ENCODE results near the gene RTEL1.
A peak's percentile ranks its signal among the peaks of the same experiment; 100 is the strongest.

- TF ChIP-seq, protein P1, sequence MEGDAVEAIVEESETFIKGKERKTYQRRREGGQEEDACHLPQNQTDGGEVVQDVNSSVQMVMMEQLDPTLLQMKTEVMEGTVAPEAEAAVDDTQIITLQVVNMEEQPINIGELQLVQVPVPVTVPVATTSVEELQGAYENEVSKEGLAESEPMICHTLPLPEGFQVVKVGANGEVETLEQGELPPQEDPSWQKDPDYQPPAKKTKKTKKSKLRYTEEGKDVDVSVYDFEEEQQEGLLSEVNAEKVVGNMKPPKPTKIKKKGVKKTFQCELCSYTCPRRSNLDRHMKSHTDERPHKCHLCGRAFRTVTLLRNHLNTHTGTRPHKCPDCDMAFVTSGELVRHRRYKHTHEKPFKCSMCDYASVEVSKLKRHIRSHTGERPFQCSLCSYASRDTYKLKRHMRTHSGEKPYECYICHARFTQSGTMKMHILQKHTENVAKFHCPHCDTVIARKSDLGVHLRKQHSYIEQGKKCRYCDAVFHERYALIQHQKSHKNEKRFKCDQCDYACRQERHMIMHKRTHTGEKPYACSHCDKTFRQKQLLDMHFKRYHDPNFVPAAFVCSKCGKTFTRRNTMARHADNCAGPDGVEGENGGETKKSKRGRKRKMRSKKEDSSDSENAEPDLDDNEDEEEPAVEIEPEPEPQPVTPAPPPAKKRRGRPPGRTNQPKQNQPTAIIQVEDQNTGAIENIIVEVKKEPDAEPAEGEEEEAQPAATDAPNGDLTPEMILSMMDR (IDR thresholded peaks at IDR 0.05): peak in 1 of 7 experiments; percentile 20
- peak; percentile 13 to 58 (median 54) for TF ChIP-seq POLR2A (IDR thresholded peaks at IDR 0.05)
Measured at GRCh38 chr20:63707558-63708300, 49.6 kb downstream of the RTEL1 start, which contains the start of the genes ARFRP1 and ZGPAT.

Measured in body of pancreas (tissue), 4 donors.